HG02884 (cell line): ENCODE results near the gene MRTFA.
"Not testable (repeated sequence)": the region's sequence is repeated elsewhere in the genome, so short reads cannot be mapped to it uniquely, and the experiment has no call there.

ENCODE experiments used
- ATAC-seq: cut with Tn5 transposase; IDR thresholded peaks from one replicate; pipeline ENCODE4 v1.9.1; 2021; ENCODE audit warnings: mild to moderate bottlenecking, moderate library complexity; ENCODE audit not compliant: unreplicated experiment

MRTFA gene

GRCh38 chr22:40560994-40561515, 75.5 kb downstream of the MRTFA start:
- no peak for ATAC-seq

- no peak for ATAC-seq
Measured at GRCh38 chr22:40560551-40560950, 76.0 kb downstream of the MRTFA start.

GRCh38 chr22:40557972-40558371, 78.5 kb downstream of the MRTFA start:
- ATAC-seq = no peak

GRCh38 chr22:40556641-40557040, 79.9 kb downstream of the MRTFA start:
- ATAC-seq = no peak

- ATAC-seq = not testable (repeated sequence)
Measured at GRCh38 chr22:40554023-40554422, 82.5 kb downstream of the MRTFA start.

- ATAC-seq = no peak
Measured at GRCh38 chr22:40553014-40553554, 83.4 kb downstream of the MRTFA start.

- no peak for ATAC-seq
Measured at GRCh38 chr22:40552070-40552469, 84.4 kb downstream of the MRTFA start.

- no peak for ATAC-seq
Measured at GRCh38 chr22:40547729-40548143, 88.8 kb downstream of the MRTFA start.

- ATAC-seq = no peak
Measured at GRCh38 chr22:40544758-40545157, 91.8 kb downstream of the MRTFA start.

GRCh38 chr22:40542821-40543540, 93.5 kb downstream of the MRTFA start:
- no peak for ATAC-seq

- ATAC-seq = no peak
Measured at GRCh38 chr22:40541300-40541699, 95.2 kb downstream of the MRTFA start.

GRCh38 chr22:40540265-40540664, 96.3 kb downstream of the MRTFA start:
- no peak for ATAC-seq

GRCh38 chr22:40536149-40536548, 100.4 kb downstream of the MRTFA start:
- not testable (repeated sequence) for ATAC-seq

GRCh38 chr22:40535642-40536041, 100.9 kb downstream of the MRTFA start:
- ATAC-seq = no peak

GRCh38 chr22:40535189-40535512, 101.4 kb downstream of the MRTFA start:
- no peak for ATAC-seq

- ATAC-seq = no peak
Measured at GRCh38 chr22:40534379-40535188, 101.9 kb downstream of the MRTFA start.

GRCh38 chr22:40533712-40534378, 102.7 kb downstream of the MRTFA start:
- peak; percentile 52 for ATAC-seq

GRCh38 chr22:40531951-40532900, 104.3 kb downstream of the MRTFA start:
- no peak for ATAC-seq

GRCh38 chr22:40530391-40530790, 106.1 kb downstream of the MRTFA start:
- not testable (repeated sequence) for ATAC-seq

- no peak for ATAC-seq
Measured at GRCh38 chr22:40529821-40530220, 106.7 kb downstream of the MRTFA start.
